Thyroid gland (tissue), 4 donors: ENCODE results near the gene CEP43. TPM values are rescaled to one million over a fixed set of nuclear protein-coding genes. Genes with fewer than 3 reads are reported as not detected.

Experiments
- DNase-seq, 2 donors: peaks; one replicate each; pipeline ENCODE4 v3.0.0-alpha.2; 2019
- H3K27ac ChIP-seq, 3 donors: fragments of 200-600 bp; sonication (generic); 1 replicate in 2 of 3; 2 replicates in 1 of 3; pipeline ENCODE4 v1.5.1; 2016 to 2019; ENCODE audit warnings: mild to moderate bottlenecking in 1 of 3, moderate library complexity in 1 of 3
- H3K27me3 ChIP-seq: fragments of 200-600 bp; sonication (generic); one replicate; pipeline ENCODE4 v1.5.1; 2019
- H3K36me3 ChIP-seq, 2 donors: fragments of 200-600 bp; sonication (generic); one replicate each; pipeline ENCODE4 v1.5.1; 2016 to 2019
- H3K4me1 ChIP-seq, 2 donors: fragments of 200-600 bp; sonication (generic); one replicate each; pipeline ENCODE4 v1.5.1; 2017 to 2019
- H3K4me3 ChIP-seq, 3 donors: fragments of 200-600 bp; sonication (generic); replicated peaks in 1 of 3; 1 replicate in 2 of 3; 2 replicates in 1 of 3; pipeline ENCODE4 v1.5.1; 2016; ENCODE audit warnings: mild to moderate bottlenecking in 1 of 3
- H3K9me3 ChIP-seq: fragments of 200-600 bp; sonication (generic); one replicate; pipeline ENCODE4 v1.5.1; 2017
- POLR2A ChIP-seq, 2 donors: fragments of 450-650 bp; IDR thresholded peaks; one replicate each; pipeline ENCODE4 v1.6.1; 2017; ENCODE audit warnings: antibody characterized with exemption in 2 of 2, mild to moderate bottlenecking in 2 of 2, moderate library complexity in 1 of 2
- WGBS, 2 donors: methylation state at CpG; one replicate each; pipeline ENCODE4 v1.1.5; 2017; 5-methylcytosine and 5-hydroxymethylcytosine counted together
- intact Hi-C: fragments of 100-400 bp; cut with DNase I; formaldehyde crosslinking; loops from one replicate; pipeline ENCODE4 v1.15.1; 2023
- total RNA-seq, 4 donors: library from RNA; depleted of rRNA; stranded (reverse); fragments of >200 nt; gene quantifications; one replicate each; pipeline ENCODE4 v1.2.3, GENCODE V29; 2016
- TF ChIP-seq, protein P1 (sequence below), 6 experiments: fragments of 200-600 bp in 3 of 6; fragments of 450-650 bp in 3 of 6; sonication (generic) in 3 of 6; IDR thresholded peaks; one replicate each; pipeline ENCODE4 v1.5.1; 2016 to 2019; ENCODE audit warnings: antibody characterized with exemption in 6 of 6, mild to moderate bottlenecking in 2 of 6, inconsistent platforms in 1 of 6, moderate library complexity in 1 of 6

The CEP43 gene
- total RNA-seq, 4 donors from 2014 or later, result 30.0 to 39.9 (median 33.8) TPM

DNA sequence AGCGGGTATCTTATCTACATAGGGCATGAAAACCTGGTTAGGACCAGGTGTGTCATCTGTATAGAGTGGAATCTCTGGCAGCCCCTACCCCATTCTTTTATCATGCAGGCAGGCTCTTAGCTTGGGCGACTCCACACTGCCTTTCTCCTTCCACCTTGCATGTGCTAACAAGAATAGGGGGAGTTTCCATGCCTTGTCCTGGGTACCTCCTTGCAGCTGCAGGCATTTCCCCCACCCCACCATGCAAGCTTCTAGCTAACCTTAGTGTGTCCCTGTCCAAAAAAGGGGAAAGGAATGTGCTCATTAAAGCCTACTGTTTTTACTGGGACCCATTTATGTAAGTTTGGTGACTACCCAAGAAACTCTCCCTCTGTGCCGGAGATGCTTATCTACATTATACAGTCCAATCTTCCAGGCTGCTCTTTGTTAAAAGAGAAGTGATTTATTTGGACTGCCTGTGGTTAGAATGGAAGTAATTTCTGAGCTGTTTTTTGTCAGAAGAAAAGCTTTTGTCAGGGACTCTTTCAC, 10.5 kb upstream of the CEP43 start:
- DNase-seq, result no peak
- Histone ChIP-seq H3K27me3 (no peaks in the 10 kb centered on the region), H3K4me1 (peaks cover 7 to 9% of the 10 kb centered on the region in 2 donors), H3K27ac (no peak overlapping the region), H3K9me3 (no peaks in the 10 kb centered on the region), H3K4me3 (no peak overlapping the region), H3K36me3 (no peaks in the 10 kb centered on the region)
- no peak for TF ChIP-seq POLR2A (IDR thresholded peaks at IDR 0.05)
- TF ChIP-seq, protein P1, sequence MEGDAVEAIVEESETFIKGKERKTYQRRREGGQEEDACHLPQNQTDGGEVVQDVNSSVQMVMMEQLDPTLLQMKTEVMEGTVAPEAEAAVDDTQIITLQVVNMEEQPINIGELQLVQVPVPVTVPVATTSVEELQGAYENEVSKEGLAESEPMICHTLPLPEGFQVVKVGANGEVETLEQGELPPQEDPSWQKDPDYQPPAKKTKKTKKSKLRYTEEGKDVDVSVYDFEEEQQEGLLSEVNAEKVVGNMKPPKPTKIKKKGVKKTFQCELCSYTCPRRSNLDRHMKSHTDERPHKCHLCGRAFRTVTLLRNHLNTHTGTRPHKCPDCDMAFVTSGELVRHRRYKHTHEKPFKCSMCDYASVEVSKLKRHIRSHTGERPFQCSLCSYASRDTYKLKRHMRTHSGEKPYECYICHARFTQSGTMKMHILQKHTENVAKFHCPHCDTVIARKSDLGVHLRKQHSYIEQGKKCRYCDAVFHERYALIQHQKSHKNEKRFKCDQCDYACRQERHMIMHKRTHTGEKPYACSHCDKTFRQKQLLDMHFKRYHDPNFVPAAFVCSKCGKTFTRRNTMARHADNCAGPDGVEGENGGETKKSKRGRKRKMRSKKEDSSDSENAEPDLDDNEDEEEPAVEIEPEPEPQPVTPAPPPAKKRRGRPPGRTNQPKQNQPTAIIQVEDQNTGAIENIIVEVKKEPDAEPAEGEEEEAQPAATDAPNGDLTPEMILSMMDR (IDR thresholded peaks at IDR 0.05), result no peak
- intact Hi-C loops, result loop anchor here (5.0 kb wide), 2 partner anchors 36 to 201 kb away; no protein-coding TSS in a partner anchor
- 73 to 78% methylated on average over 3 of the region's 3 CpGs for WGBS, 2 donors

DNA sequence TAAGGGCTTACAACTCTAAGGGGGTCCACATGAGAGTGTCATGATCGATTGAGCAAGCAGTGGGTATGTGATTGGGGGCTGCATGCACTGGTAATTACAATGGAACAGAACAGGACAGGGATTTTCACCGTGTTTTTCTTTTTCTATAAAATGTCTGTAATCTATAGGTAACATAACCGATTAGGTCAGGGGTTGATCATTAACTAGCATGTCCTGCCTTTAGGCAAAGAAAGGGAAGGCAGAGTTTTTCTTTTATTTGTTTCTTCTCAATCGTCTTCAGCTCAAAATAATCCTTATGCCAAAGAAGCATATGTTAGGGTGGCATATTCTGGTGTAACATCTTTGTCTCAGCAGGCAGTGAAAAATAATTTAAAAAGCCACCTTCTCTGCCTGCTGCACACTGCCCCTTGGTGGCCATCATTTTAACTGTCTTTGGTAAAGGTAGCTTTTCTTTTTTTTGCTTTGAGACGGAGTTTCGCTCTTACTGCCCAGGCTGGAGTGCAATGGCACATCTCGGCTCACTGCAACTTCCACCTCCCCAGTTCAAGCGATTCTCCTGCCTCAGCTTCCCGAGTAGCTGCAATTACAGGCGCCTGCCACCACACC, 9.7 kb upstream of the CEP43 start:
- WGBS, 2 donors, result 49 to 58% methylated on average over 10 of the region's 10 CpGs
- Histone ChIP-seq H3K27me3 (no peaks in the 10 kb centered on the region), H3K27ac (no peak overlapping the region), H3K36me3 (no peaks in the 10 kb centered on the region), H3K9me3 (no peaks in the 10 kb centered on the region), H3K4me3 (no peak overlapping the region), H3K4me1 (peaks cover 7 to 9% of the 10 kb centered on the region in 2 donors)
- TF ChIP-seq POLR2A (IDR thresholded peaks at IDR 0.05), result no peak
- TF ChIP-seq, protein P1 (IDR thresholded peaks at IDR 0.05), result peak in 4 of 6 experiments; percentile 30 to 77 (median 58)
- peak in 1 of 2 donors; percentile 48 for DNase-seq
- intact Hi-C loops, result loop anchor here (5.0 kb wide), 2 partner anchors 37 to 202 kb away; no protein-coding TSS in a partner anchor

DNA sequence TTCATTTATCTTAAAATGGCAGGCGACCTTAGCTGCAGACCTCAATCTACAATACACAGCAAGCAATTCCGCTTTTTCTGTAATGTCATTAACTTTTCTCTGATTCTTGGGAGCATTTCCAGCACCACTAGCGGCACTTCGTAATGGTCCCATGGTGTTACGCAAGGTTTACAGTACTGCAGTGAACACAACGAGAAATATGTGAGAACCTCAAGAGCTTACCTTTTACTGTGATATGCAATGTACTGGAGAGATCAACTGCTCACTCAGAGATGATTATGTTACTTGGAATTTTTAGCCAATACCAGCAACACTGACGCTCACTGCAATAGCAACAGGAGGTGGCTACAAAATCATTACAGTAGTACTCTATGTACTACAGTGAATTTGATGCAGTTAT, 2.8 kb upstream of the CEP43 start:
- no peak overlapping the region for H3K4me3 ChIP-seq
- no peak for TF ChIP-seq POLR2A (IDR thresholded peaks at IDR 0.05)
- TF ChIP-seq, protein P1 (IDR thresholded peaks at IDR 0.05), result no peak
- no peak for DNase-seq
- peaks cover 12 to 13% of the 10 kb centered on the region in 2 donors for H3K4me1 ChIP-seq
- no peaks in the 10 kb centered on the region for H3K36me3 ChIP-seq
- no peaks in the 10 kb centered on the region for H3K9me3 ChIP-seq
- intact Hi-C loops, result loop anchor here (5.0 kb wide), 2 partner anchors 49 to 146 kb away; no protein-coding TSS in a partner anchor
- WGBS, 2 donors, result 91 to 95% methylated on average over 7 of the region's 7 CpGs
- no peaks in the 10 kb centered on the region for H3K27me3 ChIP-seq
- H3K27ac ChIP-seq, result no peak overlapping the region

DNA sequence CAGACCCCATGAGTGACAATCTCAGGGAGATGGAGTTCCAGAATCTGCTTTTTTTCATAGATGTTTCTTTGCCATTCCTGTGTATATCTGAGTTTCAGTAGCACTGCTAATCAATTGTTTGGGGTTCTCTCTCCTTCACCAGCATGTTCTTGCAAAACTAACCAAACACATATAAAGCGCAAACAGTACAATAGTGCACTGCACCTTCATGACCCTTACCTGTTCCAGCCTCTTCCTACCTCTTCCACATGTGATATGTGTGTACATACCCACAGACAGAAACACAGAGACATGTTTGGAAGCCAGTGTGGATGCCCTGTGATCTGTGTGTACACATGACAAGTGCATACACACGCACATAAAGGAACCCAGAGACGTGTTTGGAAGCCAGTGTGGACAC, 1.8 kb upstream of the CEP43 start:
- Histone ChIP-seq H3K9me3 (no peaks in the 10 kb centered on the region), H3K27me3 (no peaks in the 10 kb centered on the region), H3K27ac (no peak overlapping the region), H3K36me3 (no peaks in the 10 kb centered on the region), H3K4me3 (no peak overlapping the region), H3K4me1 (peaks cover 12 to 13% of the 10 kb centered on the region in 2 donors)
- intact Hi-C loops, result loop anchor here (5.0 kb wide), 2 partner anchors 50 to 145 kb away; no protein-coding TSS in a partner anchor
- no peak for TF ChIP-seq POLR2A (IDR thresholded peaks at IDR 0.05)
- TF ChIP-seq, protein P1 (IDR thresholded peaks at IDR 0.05), result no peak
- 71 to 72% methylated on average over 3 of the region's 3 CpGs for WGBS, 2 donors
- DNase-seq, result no peak

DNA sequence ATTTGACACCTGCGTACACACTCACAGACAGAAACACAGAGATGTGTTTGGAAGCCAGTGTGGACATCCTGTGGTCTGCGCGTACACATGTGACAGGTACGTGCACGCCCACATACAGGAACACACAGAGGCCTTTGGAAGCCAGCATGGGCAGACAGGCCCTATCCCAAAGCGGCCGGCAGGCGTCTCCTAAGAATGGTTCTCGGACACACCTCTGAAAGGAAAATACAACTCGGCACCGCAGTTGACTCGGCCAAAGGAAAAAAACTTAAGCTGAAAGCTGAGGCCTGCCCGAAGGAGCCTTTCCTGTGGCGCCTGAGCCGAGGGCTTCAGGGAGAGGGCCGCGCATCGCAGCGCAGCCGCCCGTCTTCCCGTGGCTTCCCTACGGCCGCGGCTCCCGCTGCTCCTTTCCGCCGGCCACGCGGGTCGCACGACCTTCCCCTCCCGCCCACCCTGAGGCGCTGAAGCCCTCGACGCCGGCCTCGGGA, 1.4 kb upstream of the CEP43 start:
- H3K4me3 ChIP-seq, result peak overlapping the region in 2 of 3 donors; percentile 16 to 88
- no peaks in the 10 kb centered on the region for H3K36me3 ChIP-seq
- DNase-seq, result peak; percentile 75 to 81
- H3K4me1 ChIP-seq, result peaks cover 12 to 13% of the 10 kb centered on the region in 2 donors
- TF ChIP-seq, protein P1 (IDR thresholded peaks at IDR 0.05), result peak in 5 of 6 experiments; percentile 34 to 67 (median 61)
- TF ChIP-seq POLR2A (IDR thresholded peaks at IDR 0.05), result no peak
- no peaks in the 10 kb centered on the region for H3K27me3 ChIP-seq
- intact Hi-C loops, result loop anchor here (5.0 kb wide), 2 partner anchors 51 to 144 kb away; no protein-coding TSS in a partner anchor
- no peaks in the 10 kb centered on the region for H3K9me3 ChIP-seq
- no peak overlapping the region for H3K27ac ChIP-seq
- 4 to 10% methylated on average over 11 to 34 of the region's 38 CpGs for WGBS, 2 donors
